CD14-positive monocyte (primary cell): ENCODE results near the gene XXYLT1. TPM values are rescaled to one million over a fixed set of nuclear protein-coding genes. Genes with fewer than 3 reads are reported as not detected.

Source experiments
- DNase-seq, 3 donors: peaks; one replicate each; pipeline ENCODE4 v3.0.0-alpha.2; 2011 to 2022
- H2AFZ ChIP-seq: 2 replicates; pipeline ENCODE4 v1.6.0; 2012; ENCODE audit warnings: mild to moderate bottlenecking, low read depth, low read length, inconsistent platforms; ENCODE audit not compliant: insufficient read depth, poor library complexity, severe bottlenecking
- H3K27ac ChIP-seq, 2 donors: 1 replicate in 1 of 2; 2 replicates in 1 of 2; pipeline ENCODE4 v1.5.1; 2012 to 2013; ENCODE audit warnings: low read length in 2 of 2, control low read depth in 1 of 2, inconsistent platforms in 1 of 2, low read depth in 1 of 2, mild to moderate bottlenecking in 1 of 2
- H3K27me3 ChIP-seq, 2 donors: one replicate each; pipeline versions ENCODE4 v1.6.0 to v1.6.1; 2011 to 2013; ENCODE audit warnings: low read length in 2 of 2; ENCODE audit not compliant: control insufficient read depth in 2 of 2, insufficient read depth in 2 of 2
- H3K36me3 ChIP-seq, 2 donors: replicated peaks in 1 of 2; 1 replicate in 1 of 2; 2 replicates in 1 of 2; pipeline versions ENCODE4 v1.5.1 to v1.6.1; 2012 to 2013; ENCODE audit warnings: low read length in 2 of 2, control low read depth in 1 of 2, inconsistent platforms in 1 of 2, mild to moderate bottlenecking in 1 of 2; ENCODE audit not compliant: insufficient read depth in 2 of 2, control insufficient read depth in 1 of 2
- H3K4me1 ChIP-seq, 2 donors: 1 replicate in 1 of 2; 2 replicates in 1 of 2; pipeline versions ENCODE4 v1.5.1 to v1.6.1; 2012 to 2013; ENCODE audit warnings: low read length in 2 of 2, control low read depth in 1 of 2, inconsistent platforms in 1 of 2, mild to moderate bottlenecking in 1 of 2, moderate library complexity in 1 of 2; ENCODE audit not compliant: insufficient read depth in 2 of 2, control insufficient read depth in 1 of 2
- H3K4me2 ChIP-seq: replicated peaks from 2 replicates; pipeline ENCODE3; 2012; ENCODE audit warnings: low read length, moderate library complexity, mild to moderate bottlenecking; ENCODE audit not compliant: poor library complexity, severe bottlenecking; ENCODE audit errors: extremely low read depth
- H3K4me3 ChIP-seq, 3 experiments: fragments of 200-600 bp in 1 of 3; sonication (generic) in 1 of 3; replicated peaks in 1 of 3; 1 replicate in 2 of 3; 2 replicates in 1 of 3; pipeline ENCODE4 v1.5.1; 2011 to 2013; ENCODE audit warnings: low read length in 3 of 3, mild to moderate bottlenecking in 3 of 3, control low read depth in 2 of 3, low read depth in 2 of 3, inconsistent platforms in 1 of 3, moderate library complexity in 1 of 3
- H3K79me2 ChIP-seq: 2 replicates; pipeline ENCODE4 v1.6.0; 2012; ENCODE audit warnings: mild to moderate bottlenecking, control low read depth, inconsistent platforms, low read length, moderate library complexity; ENCODE audit not compliant: insufficient read depth
- H3K9ac ChIP-seq: 2 replicates; pipeline ENCODE4 v1.6.0; 2017; ENCODE audit warnings: low read length, mild to moderate bottlenecking; ENCODE audit not compliant: insufficient read depth, poor library complexity, severe bottlenecking
- H3K9me3 ChIP-seq, 2 donors: replicated peaks in 1 of 2; 1 replicate in 1 of 2; 2 replicates in 1 of 2; pipeline versions ENCODE4 v1.5.1 to v1.6.1; 2012 to 2013; ENCODE audit warnings: low read length in 2 of 2, control low read depth in 1 of 2; ENCODE audit not compliant: control insufficient read depth in 1 of 2, insufficient read depth in 1 of 2
- H4K20me1 ChIP-seq: 2 replicates; pipeline ENCODE4 v1.6.0; 2012; ENCODE audit warnings: mild to moderate bottlenecking, low read length, control low read depth, moderate library complexity; ENCODE audit not compliant: insufficient read depth
- H3K27ac Mint-ChIP-seq, 7 donors: one replicate each; pipeline ENCODE4 v1.8.0; 2020; ENCODE audit warnings: mild to moderate bottlenecking in 7 of 7, mixed read lengths in 7 of 7, moderate library complexity in 6 of 7, inconsistent platforms in 2 of 7
- H3K27me3 Mint-ChIP-seq, 3 donors: one replicate each; pipeline ENCODE4 v1.8.0; 2021 to 2022; ENCODE audit warnings: low read depth in 3 of 3, mild to moderate bottlenecking in 3 of 3, mixed read lengths in 3 of 3, moderate library complexity in 3 of 3, inconsistent platforms in 1 of 3
- H3K36me3 Mint-ChIP-seq, 2 donors: one replicate each; pipeline ENCODE4 v1.8.0; 2020; ENCODE audit warnings: mixed read lengths in 2 of 2, inconsistent platforms in 1 of 2, mild to moderate bottlenecking in 1 of 2
- H3K4me1 Mint-ChIP-seq: one replicate; pipeline ENCODE4 v1.8.0; 2020; ENCODE audit warnings: mild to moderate bottlenecking, mixed read lengths
- H3K4me3 Mint-ChIP-seq, 2 donors: one replicate each; pipeline ENCODE4 v1.8.0; 2020; ENCODE audit warnings: mild to moderate bottlenecking in 2 of 2, mixed read lengths in 2 of 2, moderate library complexity in 1 of 2
- H3K9me3 Mint-ChIP-seq, 7 donors: one replicate each; pipeline ENCODE4 v1.8.0; 2020 to 2022; ENCODE audit warnings: mixed read lengths in 7 of 7, mild to moderate bottlenecking in 6 of 7, moderate library complexity in 6 of 7, inconsistent platforms in 2 of 7
- CTCF ChIP-seq: fragments of 200-600 bp; IDR thresholded peaks from one replicate; pipeline ENCODE4 v1.8.0; 2022; ENCODE audit warnings: antibody characterized with exemption, mild to moderate bottlenecking
- WGBS: methylation state at CpG from one replicate; pipeline ENCODE4 v1.1.5; 2013; ENCODE audit warnings: missing lambda C conversion rate; ENCODE audit not compliant: insufficient coverage; 5-methylcytosine and 5-hydroxymethylcytosine counted together
- intact Hi-C, 2 donors: fragments of 100-400 bp; cut with micrococcal nuclease; formaldehyde crosslinking; loops; one replicate each; pipeline versions ENCODE4 v1.15.0 to v1.15.1; 2023
- polyA plus RNA-seq, 3 donors: library from polyadenylated mRNA; depleted of rRNA in 1 of 3; unstranded in 2 of 3; stranded (reverse) in 1 of 3; fragments of 300-500 nt in 2 of 3; fragments of >200 nt in 1 of 3; fragmentation: Illumina TruSeq in 2 of 3; gene quantifications; 1 replicate in 2 of 3; 2 replicates in 1 of 3; pipeline ENCODE4 v1.2.3, GENCODE V29; 2012 to 2021

Gene XXYLT1
- polyA plus RNA-seq, 3 donors, result 11.8 to 13.5 (median 13.2) TPM

GRCh38 chr3:195173657-195174056, 97.3 kb downstream of the XXYLT1 start:
- Mint-ChIP-seq H3K27me3 (peaks cover 1 to 4% (median 2%) of the 10 kb centered on the region in 3 donors), H3K36me3 (peaks cover 8 to 12% of the 10 kb centered on the region in 2 donors), H3K9me3 (peaks cover 0 to 5% (median 4%) of the 10 kb centered on the region in 7 donors), H3K4me1 (peaks cover 50% of the 10 kb centered on the region), H3K4me3 (no peak overlapping the region), H3K27ac (no peak overlapping the region)
- Histone ChIP-seq H2AFZ (no peak overlapping the region), H3K4me3 (no peak overlapping the region), H3K79me2 (no peaks in the 10 kb centered on the region), H3K9me3 (no peaks in the 10 kb centered on the region), H3K4me1 (peaks cover 44 to 48% of the 10 kb centered on the region in 2 donors), H3K36me3 (no peaks in the 10 kb centered on the region), H3K9ac (no peak overlapping the region), H3K4me2 (no peak overlapping the region), H3K27me3 (no peaks in the 10 kb centered on the region), H4K20me1 (no peaks in the 10 kb centered on the region), H3K27ac (no peak overlapping the region)
- TF ChIP-seq CTCF, result no peak
- 80% methylated on average over 9 of the region's 9 CpGs for WGBS
- DNase-seq, result peak in 1 of 3 donors; percentile 34
- intact Hi-C loops, result no loop called here

GRCh38 chr3:195172896-195173295, 98.1 kb downstream of the XXYLT1 start:
- Histone ChIP-seq H3K9ac (no peak overlapping the region), H4K20me1 (no peaks in the 10 kb centered on the region), H3K36me3 (no peaks in the 10 kb centered on the region), H3K9me3 (no peaks in the 10 kb centered on the region), H3K27ac (no peak overlapping the region), H3K4me3 (no peak overlapping the region), H3K4me2 (no peak overlapping the region), H3K4me1 (peaks cover 37 to 41% of the 10 kb centered on the region in 2 donors), H3K79me2 (no peaks in the 10 kb centered on the region), H3K27me3 (no peaks in the 10 kb centered on the region), H2AFZ (no peak overlapping the region)
- H3K9me3 Mint-ChIP-seq, result peaks cover 0 to 5% (median 4%) of the 10 kb centered on the region in 7 donors
- peaks cover 0 to 2% (median 1%) of the 10 kb centered on the region in 3 donors for H3K27me3 Mint-ChIP-seq
- 95% methylated on average over 3 of the region's 7 CpGs for WGBS
- DNase-seq, result no peak
- peaks cover 43% of the 10 kb centered on the region for H3K4me1 Mint-ChIP-seq
- peak overlapping the region in 2 of 7 donors; percentile 6 to 51 for H3K27ac Mint-ChIP-seq
- no peak for TF ChIP-seq CTCF
- peak overlapping the region in 1 of 2 donors; percentile 44 for H3K4me3 Mint-ChIP-seq
- intact Hi-C loops, result no loop called here
- peaks cover 7 to 8% of the 10 kb centered on the region in 2 donors for H3K36me3 Mint-ChIP-seq
